ENCODE results near the gene OGFOD3.

DNA sequence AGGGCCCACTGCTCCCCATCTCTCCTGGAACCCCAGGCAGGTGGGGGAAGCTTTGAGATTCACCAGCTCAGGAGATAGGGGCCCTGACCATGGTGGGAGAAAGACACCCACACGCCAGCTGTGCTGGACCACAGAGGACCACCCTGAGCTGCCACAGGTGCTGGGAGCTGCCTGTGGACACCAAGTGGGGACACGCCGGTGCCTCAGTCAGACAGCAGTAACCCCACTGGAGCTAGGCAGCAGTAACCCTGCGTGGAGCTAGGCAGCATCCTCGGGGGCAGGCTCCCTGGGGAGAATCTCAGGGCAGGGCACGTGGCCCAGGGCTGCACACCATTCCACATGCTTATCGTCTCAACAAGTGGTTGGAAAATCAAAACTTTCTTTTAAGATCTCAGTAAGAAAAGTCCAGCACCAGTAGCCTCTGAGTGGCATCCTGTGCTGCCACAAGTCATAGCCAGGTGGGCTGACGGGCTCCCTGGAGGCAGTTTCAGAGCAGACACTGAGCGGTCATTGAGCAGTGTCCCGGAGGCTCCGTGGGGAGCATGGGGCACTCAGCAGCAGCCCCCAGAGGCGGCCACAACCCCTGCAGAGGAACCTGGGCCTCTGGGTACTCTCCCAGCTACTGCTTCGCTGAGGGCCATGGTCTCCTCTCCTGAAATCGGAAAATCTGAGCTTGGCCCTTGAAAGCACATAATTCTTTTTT is 8.2 kb downstream of the OGFOD3 start:
- TF ChIP-seq, protein P1, sequence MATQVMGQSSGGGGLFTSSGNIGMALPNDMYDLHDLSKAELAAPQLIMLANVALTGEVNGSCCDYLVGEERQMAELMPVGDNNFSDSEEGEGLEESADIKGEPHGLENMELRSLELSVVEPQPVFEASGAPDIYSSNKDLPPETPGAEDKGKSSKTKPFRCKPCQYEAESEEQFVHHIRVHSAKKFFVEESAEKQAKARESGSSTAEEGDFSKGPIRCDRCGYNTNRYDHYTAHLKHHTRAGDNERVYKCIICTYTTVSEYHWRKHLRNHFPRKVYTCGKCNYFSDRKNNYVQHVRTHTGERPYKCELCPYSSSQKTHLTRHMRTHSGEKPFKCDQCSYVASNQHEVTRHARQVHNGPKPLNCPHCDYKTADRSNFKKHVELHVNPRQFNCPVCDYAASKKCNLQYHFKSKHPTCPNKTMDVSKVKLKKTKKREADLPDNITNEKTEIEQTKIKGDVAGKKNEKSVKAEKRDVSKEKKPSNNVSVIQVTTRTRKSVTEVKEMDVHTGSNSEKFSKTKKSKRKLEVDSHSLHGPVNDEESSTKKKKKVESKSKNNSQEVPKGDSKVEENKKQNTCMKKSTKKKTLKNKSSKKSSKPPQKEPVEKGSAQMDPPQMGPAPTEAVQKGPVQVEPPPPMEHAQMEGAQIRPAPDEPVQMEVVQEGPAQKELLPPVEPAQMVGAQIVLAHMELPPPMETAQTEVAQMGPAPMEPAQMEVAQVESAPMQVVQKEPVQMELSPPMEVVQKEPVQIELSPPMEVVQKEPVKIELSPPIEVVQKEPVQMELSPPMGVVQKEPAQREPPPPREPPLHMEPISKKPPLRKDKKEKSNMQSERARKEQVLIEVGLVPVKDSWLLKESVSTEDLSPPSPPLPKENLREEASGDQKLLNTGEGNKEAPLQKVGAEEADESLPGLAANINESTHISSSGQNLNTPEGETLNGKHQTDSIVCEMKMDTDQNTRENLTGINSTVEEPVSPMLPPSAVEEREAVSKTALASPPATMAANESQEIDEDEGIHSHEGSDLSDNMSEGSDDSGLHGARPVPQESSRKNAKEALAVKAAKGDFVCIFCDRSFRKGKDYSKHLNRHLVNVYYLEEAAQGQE (IDR thresholded peaks at IDR 0.05; ENCODE audit: unreplicated experiment), result no peak
- TF ChIP-seq, protein P2, sequence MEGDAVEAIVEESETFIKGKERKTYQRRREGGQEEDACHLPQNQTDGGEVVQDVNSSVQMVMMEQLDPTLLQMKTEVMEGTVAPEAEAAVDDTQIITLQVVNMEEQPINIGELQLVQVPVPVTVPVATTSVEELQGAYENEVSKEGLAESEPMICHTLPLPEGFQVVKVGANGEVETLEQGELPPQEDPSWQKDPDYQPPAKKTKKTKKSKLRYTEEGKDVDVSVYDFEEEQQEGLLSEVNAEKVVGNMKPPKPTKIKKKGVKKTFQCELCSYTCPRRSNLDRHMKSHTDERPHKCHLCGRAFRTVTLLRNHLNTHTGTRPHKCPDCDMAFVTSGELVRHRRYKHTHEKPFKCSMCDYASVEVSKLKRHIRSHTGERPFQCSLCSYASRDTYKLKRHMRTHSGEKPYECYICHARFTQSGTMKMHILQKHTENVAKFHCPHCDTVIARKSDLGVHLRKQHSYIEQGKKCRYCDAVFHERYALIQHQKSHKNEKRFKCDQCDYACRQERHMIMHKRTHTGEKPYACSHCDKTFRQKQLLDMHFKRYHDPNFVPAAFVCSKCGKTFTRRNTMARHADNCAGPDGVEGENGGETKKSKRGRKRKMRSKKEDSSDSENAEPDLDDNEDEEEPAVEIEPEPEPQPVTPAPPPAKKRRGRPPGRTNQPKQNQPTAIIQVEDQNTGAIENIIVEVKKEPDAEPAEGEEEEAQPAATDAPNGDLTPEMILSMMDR (conservative IDR thresholded peaks at IDR 0.05; ENCODE audit: low read depth in 2 of 2), result no peak
- TF ChIP-seq EZH2phosphoT487 (IDR thresholded peaks at IDR 0.05; ENCODE audit: unreplicated experiment), result no peak
- TF ChIP-seq POLR2AphosphoS5 (IDR thresholded peaks at IDR 0.05; ENCODE audit: low read depth), result no peak
- TF ChIP-seq EZH2 (IDR thresholded peaks at IDR 0.05; ENCODE audit: low read depth, unreplicated experiment), result no peak
- no peak for TF ChIP-seq CREB1 (CRISPR knock-in tag; IDR thresholded peaks at IDR 0.05; ENCODE audit: low read depth)
- TF ChIP-seq ZNF331 (CRISPR knock-in tag; IDR thresholded peaks at IDR 0.05; ENCODE audit: low read depth), result no peak
- TF ChIP-seq JUNB (IDR thresholded peaks at IDR 0.05; ENCODE audit: unreplicated experiment), result no peak
- no peak for TF ChIP-seq NANOG (IDR thresholded peaks at IDR 0.05; ENCODE audit: borderline replicate concordance)
- TF ChIP-seq, protein P3, sequence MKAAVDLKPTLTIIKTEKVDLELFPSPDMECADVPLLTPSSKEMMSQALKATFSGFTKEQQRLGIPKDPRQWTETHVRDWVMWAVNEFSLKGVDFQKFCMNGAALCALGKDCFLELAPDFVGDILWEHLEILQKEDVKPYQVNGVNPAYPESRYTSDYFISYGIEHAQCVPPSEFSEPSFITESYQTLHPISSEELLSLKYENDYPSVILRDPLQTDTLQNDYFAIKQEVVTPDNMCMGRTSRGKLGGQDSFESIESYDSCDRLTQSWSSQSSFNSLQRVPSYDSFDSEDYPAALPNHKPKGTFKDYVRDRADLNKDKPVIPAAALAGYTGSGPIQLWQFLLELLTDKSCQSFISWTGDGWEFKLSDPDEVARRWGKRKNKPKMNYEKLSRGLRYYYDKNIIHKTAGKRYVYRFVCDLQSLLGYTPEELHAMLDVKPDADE (IDR thresholded peaks at IDR 0.05), result no peak
